H1 (cell line): ENCODE data around the gene ZACN. TPM values are rescaled to one million over a fixed set of nuclear protein-coding genes. Genes with fewer than 3 reads are reported as not detected.

Experiments used
- CTCF ChIA-PET: fragments of 300-600 bp; sonication (Branson Sonifier 250); formaldehyde crosslinking; loops from one replicate; lab custom pipeline; 2021; ENCODE audit not compliant: partially characterized antibody; lab: Charles Lee
- POLR2A ChIA-PET: fragments of 300-600 bp; sonication (Branson Sonifier 250); formaldehyde crosslinking; loops from one replicate; lab custom pipeline; 2021; ENCODE audit warnings: inconsistent platforms; ENCODE audit not compliant: partially characterized antibody; lab: Charles Lee
- DNase-seq, 2 experiments: peaks; one replicate each; pipeline versions ENCODE4 v3.0.0 to v3.0.0-alpha.2; 2010 to 2022; ENCODE audit warnings: low spot score in 2 of 2, low read depth in 1 of 2, mixed read lengths in 1 of 2
- FAIRE-seq: peaks from 2 replicates; lab custom pipeline; 2011; peaks lifted over from hg19 to GRCh38; lab: Jason Lieb, UNC
- H2AFZ ChIP-seq: 2 replicates; pipeline ENCODE4 v1.8.1; 2012; ENCODE audit warnings: low read length, inconsistent platforms
- H2AK5ac ChIP-seq: 2 replicates; pipeline ENCODE4 v1.6.1; 2013; ENCODE audit warnings: low read depth, low read length
- H2BK120ac ChIP-seq: replicated peaks from 2 replicates; pipeline ENCODE3; 2013; ENCODE audit warnings: low read depth, low read length, inconsistent platforms
- H2BK12ac ChIP-seq: 2 replicates; pipeline ENCODE4 v1.6.1; 2013; ENCODE audit warnings: low read depth, low read length
- H2BK15ac ChIP-seq: 2 replicates; pipeline ENCODE4 v1.6.1; 2013; ENCODE audit warnings: low read length
- H2BK20ac ChIP-seq: 2 replicates; pipeline ENCODE4 v1.6.1; 2013; ENCODE audit warnings: low read length
- H2BK5ac ChIP-seq: 2 replicates; pipeline ENCODE4 v1.6.1; 2013; ENCODE audit warnings: low read depth, low read length
- H3K14ac ChIP-seq: 2 replicates; pipeline ENCODE4 v1.6.1; 2013; ENCODE audit warnings: inconsistent platforms; ENCODE audit not compliant: insufficient read length
- H3K18ac ChIP-seq: 2 replicates; pipeline ENCODE4 v1.6.1; 2013; ENCODE audit warnings: low read length; ENCODE audit errors: extremely low read depth
- H3K23ac ChIP-seq: 2 replicates; pipeline ENCODE4 v1.6.1; 2013; ENCODE audit warnings: inconsistent platforms; ENCODE audit not compliant: insufficient read length
- H3K23me2 ChIP-seq: 2 replicates; pipeline ENCODE4 v1.6.1; 2013; ENCODE audit warnings: low read depth, low read length
- H3K27ac ChIP-seq: 2 replicates; pipeline ENCODE4 v1.6.1; 2011; ENCODE audit warnings: low read depth, low read length, inconsistent platforms
- H3K27me3 ChIP-seq, 4 experiments: replicated peaks in 1 of 4; 1 replicate in 1 of 4; 2 replicates in 3 of 4; pipeline versions ENCODE4 v1.6.1 to v1.8.1; 2011 to 2013; ENCODE audit warnings: low read length in 3 of 4, mild to moderate bottlenecking in 3 of 4, inconsistent platforms in 2 of 4, mixed read lengths in 2 of 4, moderate library complexity in 1 of 4; ENCODE audit not compliant: control insufficient read depth in 3 of 4, insufficient read depth in 3 of 4; ENCODE audit errors: extremely low read depth in 1 of 4
- H3K36me3 ChIP-seq, 4 experiments: 2 replicates each; pipeline versions ENCODE4 v1.6.1 to v1.8.1; 2011 to 2013; ENCODE audit warnings: mild to moderate bottlenecking in 4 of 4, low read length in 3 of 4, moderate library complexity in 2 of 4, control low read depth in 1 of 4, inconsistent platforms in 1 of 4; ENCODE audit not compliant: insufficient read depth in 4 of 4, control insufficient read depth in 2 of 4
- H3K4ac ChIP-seq: replicated peaks from 2 replicates; pipeline ENCODE3; 2013; ENCODE audit warnings: low read length, low read depth, mixed read lengths, inconsistent platforms; ENCODE audit not compliant: insufficient read length
- H3K4me1 ChIP-seq, 4 experiments: replicated peaks in 1 of 4; 1 replicate in 1 of 4; 2 replicates in 3 of 4; pipeline versions ENCODE4 v1.6.1 to v1.8.1; 2011 to 2013; ENCODE audit warnings: low read length in 3 of 4, inconsistent platforms in 2 of 4, mixed read lengths in 1 of 4; ENCODE audit not compliant: insufficient read depth in 4 of 4, control insufficient read depth in 3 of 4
- H3K4me2 ChIP-seq, 2 experiments: 2 replicates each; pipeline versions ENCODE4 v1.6.1 to v1.8.1; 2011 to 2013; ENCODE audit warnings: low read depth in 2 of 2, low read length in 2 of 2, control low read depth in 1 of 2, inconsistent platforms in 1 of 2, mild to moderate bottlenecking in 1 of 2; ENCODE audit not compliant: insufficient read depth in 1 of 2
- H3K4me3 ChIP-seq, 4 experiments: fragments of 200-600, 300-600 bp in 1 of 4; sonication (generic), shearing (Covaris generic), sonication (Bioruptor Twin) in 1 of 4; 2 replicates each; pipeline versions ENCODE4 v1.5.1 to v1.8.1; 2011 to 2016; ENCODE audit warnings: low read length in 4 of 4, low read depth in 3 of 4, control low read depth in 2 of 4, inconsistent platforms in 2 of 4, mild to moderate bottlenecking in 2 of 4, mixed read lengths in 1 of 4, moderate library complexity in 1 of 4; ENCODE audit not compliant: insufficient read depth in 2 of 4; ENCODE audit errors: extremely low read depth in 1 of 4
- H3K56ac ChIP-seq: replicated peaks from 2 replicates; pipeline ENCODE3; 2013; ENCODE audit warnings: low read depth, mild to moderate bottlenecking, mixed read lengths, low read length, inconsistent platforms; ENCODE audit not compliant: insufficient read length
- H3K79me1 ChIP-seq: 2 replicates; pipeline ENCODE4 v1.6.1; 2013; ENCODE audit warnings: low read depth, low read length, control low read depth
- H3K79me2 ChIP-seq, 2 experiments: 2 replicates each; pipeline versions ENCODE4 v1.6.1 to v1.8.1; 2012 to 2013; ENCODE audit warnings: low read length in 2 of 2, mild to moderate bottlenecking in 2 of 2, inconsistent platforms in 1 of 2; ENCODE audit not compliant: insufficient read depth in 2 of 2, control insufficient read depth in 1 of 2
- H3K9ac ChIP-seq, 4 experiments: replicated peaks in 1 of 4; 1 replicate in 1 of 4; 2 replicates in 3 of 4; pipeline versions ENCODE4 v1.6.1 to v1.8.1; 2011 to 2013; ENCODE audit warnings: low read depth in 3 of 4, low read length in 3 of 4, control low read depth in 2 of 4, mild to moderate bottlenecking in 2 of 4, moderate library complexity in 2 of 4, inconsistent platforms in 1 of 4; ENCODE audit errors: extremely low read depth in 1 of 4
- H3K9me3 ChIP-seq, 2 experiments: 2 replicates each; pipeline versions ENCODE4 v1.6.1 to v1.8.1; 2012 to 2013; ENCODE audit warnings: mild to moderate bottlenecking in 2 of 2, moderate library complexity in 2 of 2, control low read depth in 1 of 2, inconsistent platforms in 1 of 2, low read depth in 1 of 2, low read length in 1 of 2, mixed read lengths in 1 of 2; ENCODE audit not compliant: insufficient read depth in 2 of 2
- H4K20me1 ChIP-seq, 2 experiments: replicated peaks in 1 of 2; 2 replicates each; pipeline versions ENCODE3 to v1.8.1; 2011 to 2013; ENCODE audit warnings: inconsistent platforms in 2 of 2, low read length in 2 of 2, mild to moderate bottlenecking in 1 of 2; ENCODE audit not compliant: insufficient read depth in 2 of 2, control insufficient read depth in 1 of 2
- H4K5ac ChIP-seq: 2 replicates; pipeline ENCODE4 v1.6.1; 2013; ENCODE audit warnings: low read length, low read depth, mixed read lengths, inconsistent platforms; ENCODE audit not compliant: insufficient read length
- H4K8ac ChIP-seq: 2 replicates; pipeline ENCODE4 v1.8.0; 2013; ENCODE audit warnings: mild to moderate bottlenecking, moderate library complexity, low read length, inconsistent platforms; ENCODE audit not compliant: insufficient read depth; ENCODE audit errors: extremely low read depth
- H4K91ac ChIP-seq: replicated peaks from 2 replicates; pipeline ENCODE3; 2013; ENCODE audit warnings: low read length, mixed read lengths, inconsistent platforms; ENCODE audit not compliant: insufficient read length
- MAX ChIP-seq: IDR thresholded peaks from 2 replicates; pipeline ENCODE4 v1.6.1; 2012; ENCODE audit warnings: inconsistent platforms
- POLR2AphosphoS5 ChIP-seq: IDR thresholded peaks from 2 replicates; pipeline ENCODE4 v1.6.1; 2011; ENCODE audit warnings: low read depth, low read length
- WGBS, 2 experiments: shearing (Covaris generic) in 1 of 2; methylation state at CpG; one replicate each; pipeline versions ENCODE4 v1.1.6 to v1.1.7; 2013 to 2015; ENCODE audit warnings: low lambda C conversion rate in 2 of 2, mixed read lengths in 2 of 2, inconsistent platforms in 1 of 2, low coverage in 1 of 2, missing lambda C conversion rate in 1 of 2; ENCODE audit not compliant: insufficient replicate concordance in 2 of 2, insufficient coverage in 1 of 2, insufficient read length in 1 of 2; ENCODE audit errors: extremely low coverage in 1 of 2, missing lambda C conversion rate in 1 of 2; 5-methylcytosine and 5-hydroxymethylcytosine counted together
- polyA plus RNA-seq, 7 experiments: library from polyadenylated mRNA; depleted of rRNA in 3 of 7; stranded (reverse) in 5 of 7; unstranded in 2 of 7; fragments of >200 nt in 5 of 7; fragments of 200-250 nt in 2 of 7; gene quantifications; 1 replicate in 5 of 7; 2 replicates in 1 of 7; 4 replicates in 1 of 7; pipeline versions ENCODE4 v1.2.1 to v1.2.3, GENCODE V29; 2011 to 2013; ENCODE audit warnings: missing spikeins in 2 of 7, mixed read lengths in 2 of 7
- total RNA-seq: library from RNA; stranded (reverse); fragmentation: NEBNext Ultra II Directional; extraction: Animal tissue kit (Norgen Biotek cat#: 25700); gene quantifications from 2 replicates; pipeline ENCODE4 v1.2.1, GENCODE V29; 2021

The ZACN gene
- total and polyA plus RNA-seq, 2 of the 8 experiments (the other 6 are each of a cell fraction or from before 2014, with no cell fraction given), result 0.26 TPM; not detected in 1

DNA sequence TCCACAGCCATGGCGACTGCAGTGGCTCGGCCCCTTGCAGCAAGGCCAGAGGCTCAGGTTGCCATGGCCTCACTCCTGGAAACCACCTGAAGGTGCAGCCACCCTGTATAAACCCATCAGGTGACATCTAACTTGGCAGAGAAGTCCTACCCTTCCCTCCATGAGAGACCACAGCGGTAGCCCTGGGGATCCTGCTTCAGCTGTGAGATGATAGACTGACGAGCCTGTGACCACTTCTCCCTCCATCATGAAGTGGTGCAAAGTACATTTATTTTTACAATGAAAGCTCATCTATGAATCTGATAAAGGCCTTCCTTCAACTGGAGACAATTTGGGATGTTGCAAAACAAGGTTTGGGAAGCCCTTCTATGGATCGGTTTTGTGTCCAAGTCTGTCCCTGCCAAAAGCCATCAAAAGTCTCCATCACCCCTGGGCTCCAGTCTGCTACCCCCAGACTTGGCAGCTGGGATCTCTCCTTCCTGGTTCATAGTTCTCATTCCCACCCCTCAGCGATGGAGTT, 1.8 kb downstream of the ZACN start:
- no peak overlapping the region for H2BK20ac ChIP-seq
- peaks cover 0 to 39% (median 31%) of the 10 kb centered on the region in 4 experiments; a peak in 6 of 7 replicates for H3K4me1 ChIP-seq
- 0 out of 2 replicates have a peak overlapping the region, but pooled peaks have one; percentile 65 for H2BK15ac ChIP-seq
- peaks cover 3 to 9% of the 10 kb centered on the region in 2 experiments for H4K20me1 ChIP-seq
- H3K27me3 ChIP-seq, result peaks cover 31 to 43% (median 40%) of the 10 kb centered on the region in 4 experiments
- H3K36me3 ChIP-seq, result peaks cover 10 to 26% (median 22%) of the 10 kb centered on the region in 4 experiments
- no peak overlapping the region for H2AFZ ChIP-seq
- peaks cover 10% of the 10 kb centered on the region; the same call in 1 of the 2 replicates for H3K23me2 ChIP-seq
- no peak overlapping the region for H3K14ac ChIP-seq
- H3K9me3 ChIP-seq, result no peaks in the 10 kb centered on the region
- H3K18ac ChIP-seq, result peak overlapping the region; percentile 55
- FAIRE-seq, result no peak
- no peak overlapping the region for H3K4ac ChIP-seq
- 55% methylated on average over 6 of the region's 6 CpGs; no CpG with 5 or more reads in 1 of the 2 experiments for WGBS, 2 experiments
- no peak overlapping the region for H4K91ac ChIP-seq
- ChIA-PET POLR2A (interaction anchor here (0.5 to 4.0 kb wide), 34 partner anchors 8 to 301 kb away, joined by 3 to 28 read pairs (median 4); partner anchors contain the start of genes EXOC7, FBF1, MRPL38 and SRP68), CTCF (interaction anchor here (0.8 to 7.6 kb wide), 14 partner anchors 8 to 222 kb away, joined by 3 to 36 read pairs (median 4); no protein-coding TSS in a partner anchor)
- 0 out of 2 replicates have a peak overlapping the region, but pooled peaks have one; percentile 9 for H2BK12ac ChIP-seq
- H3K9ac ChIP-seq, result peak overlapping the region in 1 of 4 experiments; percentile 8; a peak in 2 of 7 replicates
- no peak overlapping the region for H4K8ac ChIP-seq
- 0 out of 2 replicates have a peak overlapping the region, but pooled peaks have one; percentile 18 for H2AK5ac ChIP-seq
- no peak overlapping the region for H3K27ac ChIP-seq
- H3K56ac ChIP-seq, result no peak overlapping the region
- H3K4me2 ChIP-seq, result peak overlapping the region; percentile 76 to 80
- H3K23ac ChIP-seq, result no peak overlapping the region
- DNase-seq, result no peak
- H3K79me2 ChIP-seq, result no peaks in the 10 kb centered on the region
- H3K4me3 ChIP-seq, result peak overlapping the region in 2 of 4 experiments; percentile 34 to 51; a peak in 3 of 8 replicates
- H2BK5ac ChIP-seq, result no peak overlapping the region
- TF ChIP-seq POLR2AphosphoS5 (peak; percentile 11; the same call in 1 of the 2 replicates), MAX (no peak)
- H4K5ac ChIP-seq, result no peak overlapping the region
- H3K79me1 ChIP-seq, result no peaks in the 10 kb centered on the region
- H2BK120ac ChIP-seq, result no peak overlapping the region
